Measurements from ENCODE around the gene VPS39.

DNA sequence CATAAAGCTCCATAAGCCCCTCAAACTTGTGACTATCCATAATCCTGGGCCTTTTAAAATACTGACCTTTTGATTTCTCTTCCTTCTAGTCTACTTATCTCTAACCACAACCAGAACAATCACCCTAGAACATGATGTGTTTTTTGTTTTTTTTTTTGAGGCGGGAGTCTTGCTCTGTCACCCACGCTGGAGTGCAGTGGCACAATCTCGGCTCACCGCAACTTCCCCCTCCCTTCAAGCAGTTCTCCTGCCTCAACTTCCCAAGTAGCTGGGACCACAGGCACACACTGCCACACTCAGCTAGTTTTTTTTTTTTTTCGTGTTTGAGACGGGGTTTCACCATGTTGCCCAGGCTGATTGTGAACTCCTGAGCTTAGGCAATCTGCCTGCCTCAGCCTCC lies 25.1 kb downstream of the VPS39 start:
- TF ChIP-seq CTCF (IDR thresholded peaks at IDR 0.05; ENCODE audit: insufficient read depth, low read length) = no peak
- no peak for TF ChIP-seq SPI1 (IDR thresholded peaks at IDR 0.05; ENCODE audit: borderline replicate concordance, low read depth)
- TF ChIP-seq POLR2AphosphoS5 (IDR thresholded peaks at IDR 0.05; ENCODE audit: low read depth) = no peak
- TF ChIP-seq, protein P1, sequence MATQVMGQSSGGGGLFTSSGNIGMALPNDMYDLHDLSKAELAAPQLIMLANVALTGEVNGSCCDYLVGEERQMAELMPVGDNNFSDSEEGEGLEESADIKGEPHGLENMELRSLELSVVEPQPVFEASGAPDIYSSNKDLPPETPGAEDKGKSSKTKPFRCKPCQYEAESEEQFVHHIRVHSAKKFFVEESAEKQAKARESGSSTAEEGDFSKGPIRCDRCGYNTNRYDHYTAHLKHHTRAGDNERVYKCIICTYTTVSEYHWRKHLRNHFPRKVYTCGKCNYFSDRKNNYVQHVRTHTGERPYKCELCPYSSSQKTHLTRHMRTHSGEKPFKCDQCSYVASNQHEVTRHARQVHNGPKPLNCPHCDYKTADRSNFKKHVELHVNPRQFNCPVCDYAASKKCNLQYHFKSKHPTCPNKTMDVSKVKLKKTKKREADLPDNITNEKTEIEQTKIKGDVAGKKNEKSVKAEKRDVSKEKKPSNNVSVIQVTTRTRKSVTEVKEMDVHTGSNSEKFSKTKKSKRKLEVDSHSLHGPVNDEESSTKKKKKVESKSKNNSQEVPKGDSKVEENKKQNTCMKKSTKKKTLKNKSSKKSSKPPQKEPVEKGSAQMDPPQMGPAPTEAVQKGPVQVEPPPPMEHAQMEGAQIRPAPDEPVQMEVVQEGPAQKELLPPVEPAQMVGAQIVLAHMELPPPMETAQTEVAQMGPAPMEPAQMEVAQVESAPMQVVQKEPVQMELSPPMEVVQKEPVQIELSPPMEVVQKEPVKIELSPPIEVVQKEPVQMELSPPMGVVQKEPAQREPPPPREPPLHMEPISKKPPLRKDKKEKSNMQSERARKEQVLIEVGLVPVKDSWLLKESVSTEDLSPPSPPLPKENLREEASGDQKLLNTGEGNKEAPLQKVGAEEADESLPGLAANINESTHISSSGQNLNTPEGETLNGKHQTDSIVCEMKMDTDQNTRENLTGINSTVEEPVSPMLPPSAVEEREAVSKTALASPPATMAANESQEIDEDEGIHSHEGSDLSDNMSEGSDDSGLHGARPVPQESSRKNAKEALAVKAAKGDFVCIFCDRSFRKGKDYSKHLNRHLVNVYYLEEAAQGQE (IDR thresholded peaks at IDR 0.05; ENCODE audit: insufficient replicate concordance, low read depth) = no peak
- TF ChIP-seq GABPA (IDR thresholded peaks at IDR 0.05; ENCODE audit: low read depth) = no peak

All from HL-60 (cell line).